ENCODE measurements around the gene MYO3B.

DNA sequence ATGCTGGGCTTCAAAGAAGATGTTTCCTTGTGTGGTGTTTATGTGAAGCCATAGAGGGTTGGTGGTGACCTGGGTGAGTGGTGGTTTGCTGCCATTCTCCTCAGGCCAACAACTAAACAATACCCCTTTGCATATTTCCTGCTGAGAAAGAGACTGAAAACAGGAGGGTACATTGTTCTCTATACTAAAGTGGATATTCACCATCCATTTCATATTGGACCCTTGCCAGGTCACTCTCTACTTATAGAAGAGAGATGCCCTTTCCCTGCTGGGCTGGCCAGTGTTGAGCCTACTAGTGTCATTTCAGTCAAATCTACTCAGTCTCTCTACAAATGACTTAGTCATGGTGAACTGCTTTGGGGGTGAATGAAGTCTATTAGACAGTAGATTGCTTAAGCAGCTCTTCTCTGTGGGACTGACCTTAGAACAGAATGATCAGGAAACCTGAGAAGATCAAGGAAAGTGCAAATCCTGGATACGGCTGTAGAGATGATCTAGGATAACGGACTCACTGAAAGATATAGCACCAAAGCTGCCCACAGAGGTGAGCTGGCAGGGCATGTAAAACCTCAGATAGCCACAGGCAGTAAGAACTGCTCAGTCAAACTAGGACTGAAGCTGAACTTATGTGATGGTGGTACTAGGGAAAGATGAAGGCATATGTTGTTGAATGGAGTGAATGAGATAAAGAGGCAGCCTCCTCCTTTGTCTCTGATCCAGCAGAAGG lies 154.9 kb downstream of the MYO3B start:
- TF ChIP-seq POLR2A (IDR thresholded peaks at IDR 0.05; ENCODE audit: low read depth, low read length) (no peak), CTCF (IDR thresholded peaks at IDR 0.05; ENCODE audit: extremely low read depth in 1 of 2, insufficient read depth in 1 of 2, low read depth in 1 of 2, low read length in 2 of 2) (no peak), JUN (IDR thresholded peaks at IDR 0.05; ENCODE audit: borderline replicate concordance, insufficient read depth, insufficient read length, low read depth) (no peak), POLR2AphosphoS5 (IDR thresholded peaks at IDR 0.05; ENCODE audit: insufficient read depth, low read depth, low read length) (no peak), EZH2 (IDR thresholded peaks at IDR 0.05; ENCODE audit: borderline replicate concordance, low read depth, low read length, severe bottlenecking) (no peak), FOS (IDR thresholded peaks at IDR 0.05; ENCODE audit: borderline replicate concordance, insufficient read depth, low read length) (no peak), MYC (IDR thresholded peaks at IDR 0.05; ENCODE audit: low read depth, low read length) (no peak), GATA2 (IDR thresholded peaks at IDR 0.05; ENCODE audit: insufficient read depth, insufficient read length, low read depth, low read length) (no peak)
- TF ChIP-seq, protein P1, sequence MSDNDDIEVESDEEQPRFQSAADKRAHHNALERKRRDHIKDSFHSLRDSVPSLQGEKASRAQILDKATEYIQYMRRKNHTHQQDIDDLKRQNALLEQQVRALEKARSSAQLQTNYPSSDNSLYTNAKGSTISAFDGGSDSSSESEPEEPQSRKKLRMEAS (IDR thresholded peaks at IDR 0.05; ENCODE audit: insufficient read depth, insufficient read length): no peak
